ENCODE data around the gene TCOF1. TPM values are rescaled to one million over a fixed set of nuclear protein-coding genes. Genes with fewer than 3 reads are reported as not detected.

The TCOF1 gene
- total RNA-seq, 1 donor from 2014 or later = 27.1 TPM

- Histone ChIP-seq H3K4me3 (peak overlapping the region; percentile 96), H3K27me3 (ENCODE audit: low read depth) (no peaks in the 10 kb centered on the region), H3K4me1 (peaks cover 16% of the 10 kb centered on the region), H3K9me3 (no peaks in the 10 kb centered on the region), H3K36me3 (peaks cover 28% of the 10 kb centered on the region), H3K27ac (peak overlapping the region; percentile 76)
- ATAC-seq = no peak
- no peak for TF ChIP-seq CTCF (IDR thresholded peaks at IDR 0.05)
- DNase-seq = no peak
- intact Hi-C loops (cut with DNase I) = no loop called here
Measured at GRCh38 chr5:150358261-150359095, 981 bp downstream of the TCOF1 start.

- H3K36me3 ChIP-seq = peaks cover 56% of the 10 kb centered on the region
- intact Hi-C loops (cut with DNase I) = no loop called here
- peaks cover 16% of the 10 kb centered on the region for H3K4me1 ChIP-seq
- H3K27ac ChIP-seq = no peak overlapping the region
- DNase-seq = no peak
- H3K4me3 ChIP-seq = no peak overlapping the region
- no peaks in the 10 kb centered on the region for H3K27me3 ChIP-seq (ENCODE audit: low read depth)
- TF ChIP-seq CTCF (IDR thresholded peaks at IDR 0.05) = no peak
- no peak for ATAC-seq
- H3K9me3 ChIP-seq = no peaks in the 10 kb centered on the region
Measured at GRCh38 chr5:150361301-150361700, 3.8 kb downstream of the TCOF1 start.

- Histone ChIP-seq H3K9me3 (no peaks in the 10 kb centered on the region), H3K4me1 (peaks cover 14% of the 10 kb centered on the region), H3K4me3 (no peak overlapping the region), H3K27me3 (ENCODE audit: low read depth) (no peaks in the 10 kb centered on the region), H3K27ac (no peak overlapping the region), H3K36me3 (peaks cover 71% of the 10 kb centered on the region)
- no peak for ATAC-seq
- no peak for TF ChIP-seq CTCF (IDR thresholded peaks at IDR 0.05)
- intact Hi-C loops (cut with DNase I) = no loop called here
- peak; percentile 1 for DNase-seq
Measured at GRCh38 chr5:150363185-150363584, 5.7 kb downstream of the TCOF1 start.

- H3K27ac ChIP-seq = no peak overlapping the region
- peaks cover 80% of the 10 kb centered on the region for H3K36me3 ChIP-seq
- no peak for TF ChIP-seq CTCF (IDR thresholded peaks at IDR 0.05)
- intact Hi-C loops (cut with DNase I) = no loop called here
- H3K4me3 ChIP-seq = no peak overlapping the region
- no peaks in the 10 kb centered on the region for H3K27me3 ChIP-seq (ENCODE audit: low read depth)
- H3K4me1 ChIP-seq = peaks cover 6% of the 10 kb centered on the region
- no peaks in the 10 kb centered on the region for H3K9me3 ChIP-seq
- peak; percentile 10 for DNase-seq
- no peak for ATAC-seq
Measured at GRCh38 chr5:150364004-150364403, 6.5 kb downstream of the TCOF1 start.

- DNase-seq (peak; percentile 14), ATAC-seq (no peak)
- Histone ChIP-seq H3K4me3 (no peak overlapping the region), H3K36me3 (peaks cover 96% of the 10 kb centered on the region), H3K27me3 (ENCODE audit: low read depth) (no peaks in the 10 kb centered on the region), H3K4me1 (no peaks in the 10 kb centered on the region), H3K27ac (no peak overlapping the region), H3K9me3 (no peaks in the 10 kb centered on the region)
- TF ChIP-seq CTCF (IDR thresholded peaks at IDR 0.05) = no peak
- intact Hi-C loops (cut with DNase I) = no loop called here
Measured at GRCh38 chr5:150368526-150368925, 11.0 kb downstream of the TCOF1 start.

Measured in lower lobe of right lung (tissue), 2 donors.